ENCODE data around the gene SEMA5B.

The SEMA5B gene

GRCh38 chr3:122928396-122929187 lies 99.0 kb downstream of the SEMA5B start:
- DNase-seq (ENCODE audit: low read depth): no peak
- no peak for TF ChIP-seq CTCF (IDR thresholded peaks at IDR 0.05; ENCODE audit: control insufficient read depth, insufficient read depth, low read depth, low read length, missing control alignments)
- no peak overlapping the region for H3K4me3 ChIP-seq (ENCODE audit: control insufficient read depth, low read depth, low read length)

DNA sequence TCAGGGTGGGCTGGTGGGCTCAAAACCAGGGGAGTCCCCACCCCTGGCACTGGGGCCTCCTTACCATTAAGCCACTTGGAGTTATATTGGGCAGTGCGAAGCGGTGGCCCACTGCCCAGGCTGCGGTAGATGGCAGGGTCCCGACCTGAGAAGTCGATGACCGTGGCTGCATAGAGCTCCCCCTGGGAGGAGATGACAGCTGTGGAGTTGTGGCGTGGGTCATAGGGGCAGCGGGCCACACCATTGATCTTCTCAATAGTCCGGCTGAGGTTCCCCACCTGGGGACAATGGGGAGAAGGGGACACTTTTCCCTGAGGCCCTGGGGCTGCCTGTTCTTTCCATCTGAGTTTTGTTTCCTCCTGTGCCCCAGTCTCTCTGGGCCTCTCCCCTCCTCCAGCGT lies 99.8 kb downstream of the SEMA5B start:
- no peak for TF ChIP-seq CTCF (IDR thresholded peaks at IDR 0.05; ENCODE audit: control insufficient read depth, insufficient read depth, low read depth, low read length, missing control alignments)
- DNase-seq (ENCODE audit: low read depth): no peak
- no peak overlapping the region for H3K4me3 ChIP-seq (ENCODE audit: control insufficient read depth, low read depth, low read length)

- H3K4me3 ChIP-seq (ENCODE audit: control insufficient read depth, low read depth, low read length): no peak overlapping the region
- DNase-seq (ENCODE audit: low read depth): no peak
- TF ChIP-seq CTCF (IDR thresholded peaks at IDR 0.05; ENCODE audit: control insufficient read depth, insufficient read depth, low read depth, low read length, missing control alignments): no peak
These were observed 100.8 kb downstream of the SEMA5B start for GRCh38 chr3:122926811-122927210.

- H3K4me3 ChIP-seq (ENCODE audit: control insufficient read depth, low read depth, low read length): no peak overlapping the region
- DNase-seq (ENCODE audit: low read depth): no peak
- TF ChIP-seq CTCF (IDR thresholded peaks at IDR 0.05; ENCODE audit: control insufficient read depth, insufficient read depth, low read depth, low read length, missing control alignments): no peak
These were observed 101.2 kb downstream of the SEMA5B start for GRCh38 chr3:122926322-122926721.

GRCh38 chr3:122925756-122926155 lies 101.8 kb downstream of the SEMA5B start:
- no peak for DNase-seq (ENCODE audit: low read depth)
- H3K4me3 ChIP-seq (ENCODE audit: control insufficient read depth, low read depth, low read length): no peak overlapping the region
- TF ChIP-seq CTCF (IDR thresholded peaks at IDR 0.05; ENCODE audit: control insufficient read depth, insufficient read depth, low read depth, low read length, missing control alignments): no peak

DNA sequence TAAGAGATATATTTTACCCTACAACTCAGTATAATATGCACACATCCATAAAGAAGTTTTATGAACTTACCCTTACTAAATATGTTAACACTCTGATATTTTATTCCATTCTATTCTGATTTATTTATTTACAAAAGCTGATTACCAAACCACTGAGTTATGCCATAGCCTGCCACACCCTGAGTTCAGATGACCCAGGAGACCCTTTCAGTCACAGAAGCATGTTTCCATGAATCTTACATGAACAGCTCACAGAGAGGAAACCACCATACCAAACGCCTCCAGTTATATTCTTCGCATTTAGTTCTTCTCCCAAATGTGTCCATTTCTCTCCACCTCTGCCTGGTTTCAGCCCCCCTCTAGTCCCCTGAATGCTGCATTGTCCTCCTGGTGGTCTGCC lies 103.5 kb downstream of the SEMA5B start:
- no peak overlapping the region for H3K4me3 ChIP-seq (ENCODE audit: control insufficient read depth, low read depth, low read length)
- TF ChIP-seq CTCF (IDR thresholded peaks at IDR 0.05; ENCODE audit: control insufficient read depth, insufficient read depth, low read depth, low read length, missing control alignments): no peak
- no peak for DNase-seq (ENCODE audit: low read depth)
